Activated CD8-positive, alpha-beta memory T cell treated with anti-CD3 and anti-CD28 coated beads, Interleukin-2, amount 50 U/mL, for 24 hours (primary cell): ENCODE measurements around the gene SYNE1.
"Not testable (repeated sequence)": the region's sequence is repeated elsewhere in the genome, so short reads cannot be mapped to it uniquely, and the experiment has no call there.

Source experiments
- DNase-seq: peaks from one replicate; pipeline ENCODE4 v3.0.0-alpha.2; 2020; ENCODE audit errors: extremely low read depth

Gene SYNE1

GRCh38 chr6:152138344-152138743 is 498.8 kb downstream of the SYNE1 start:
- not testable (repeated sequence) for DNase-seq

GRCh38 chr6:152136449-152136825 is 500.7 kb downstream of the SYNE1 start:
- DNase-seq: no peak

- no peak for DNase-seq
Observed at GRCh38 chr6:152135755-152136448, 501.3 kb downstream of the SYNE1 start.

- DNase-seq: no peak
Observed at GRCh38 chr6:152130441-152130840, 506.7 kb downstream of the SYNE1 start.

GRCh38 chr6:152129691-152130151 is 507.4 kb downstream of the SYNE1 start:
- no peak for DNase-seq

- DNase-seq: no peak
Observed at GRCh38 chr6:152127432-152128165, 509.6 kb downstream of the SYNE1 start.

GRCh38 chr6:152124429-152125074 is 512.6 kb downstream of the SYNE1 start:
- DNase-seq: no peak

GRCh38 chr6:152123076-152123475 is 514.1 kb downstream of the SYNE1 start:
- DNase-seq: no peak

- DNase-seq: no peak
Observed at GRCh38 chr6:152122434-152122833, 514.7 kb downstream of the SYNE1 start.

- DNase-seq: no peak
Observed at GRCh38 chr6:152121910-152122309, 515.3 kb downstream of the SYNE1 start.

- no peak for DNase-seq
Observed at GRCh38 chr6:152119831-152120230, 517.3 kb downstream of the SYNE1 start.

- DNase-seq: no peak
Observed at GRCh38 chr6:152118678-152119077, 518.5 kb downstream of the SYNE1 start.

GRCh38 chr6:152118224-152118623 is 518.9 kb downstream of the SYNE1 start:
- no peak for DNase-seq

- no peak for DNase-seq
Observed at GRCh38 chr6:152117156-152118133, 519.7 kb downstream of the SYNE1 start.

GRCh38 chr6:152112491-152113261 is 524.5 kb downstream of the SYNE1 start:
- DNase-seq: no peak

- DNase-seq: no peak
Observed at GRCh38 chr6:152110886-152111820, 526.0 kb downstream of the SYNE1 start.

- DNase-seq: no peak
Observed at GRCh38 chr6:152107973-152108372, 529.2 kb downstream of the SYNE1 start.

GRCh38 chr6:152100183-152100618 is 537.0 kb downstream of the SYNE1 start:
- DNase-seq: no peak

- no peak for DNase-seq
Observed at GRCh38 chr6:152099446-152100182, 537.5 kb downstream of the SYNE1 start.
